HepG2 (cell line): ENCODE data around the gene MAP2K2. TPM values are rescaled to one million over a fixed set of nuclear protein-coding genes. Genes with fewer than 3 reads are reported as not detected.

Experiments used
- ZBTB7A ChIP-seq: sonication (generic); formaldehyde crosslinking; IDR thresholded peaks from 2 replicates; pipeline ENCODE4 v1.8.0; 2022; ENCODE audit warnings: mild to moderate bottlenecking, missing genetic modification reagents
- ZSCAN20 ChIP-seq: sonication (generic); formaldehyde crosslinking; IDR thresholded peaks from 2 replicates; pipeline ENCODE4 v1.4.0; 2020; ENCODE audit warnings: missing genetic modification reagents, mild to moderate bottlenecking, borderline replicate concordance
- polyA plus RNA-seq, 8 experiments: library from polyadenylated mRNA; depleted of rRNA in 3 of 8; stranded (reverse) in 7 of 8; unstranded in 1 of 8; fragments of >200 nt; fragmentation: Illumina TruSeq in 4 of 8; extraction: Trizol in 4 of 8; gene quantifications; 2 replicates each; pipeline versions ENCODE4 v1.2.1 to v1.2.3, GENCODE V29; 2011 to 2016; ENCODE audit warnings: low read depth in 4 of 8, missing spikeins in 1 of 8, mixed read lengths in 1 of 8; ENCODE audit not compliant: insufficient read depth in 1 of 8
- total RNA-seq, 5 experiments: library from RNA; depleted of rRNA; stranded (reverse); fragments of >200 nt; fragmentation: Illumina TruSeq; extraction: Trizol; gene quantifications; 2 replicates each; pipeline ENCODE4 v1.2.3, GENCODE V29; 2016; ENCODE audit warnings: low read depth in 1 of 5
- TF ChIP-seq, protein P1 (sequence below): sonication (generic); formaldehyde crosslinking; IDR thresholded peaks from 2 replicates; pipeline ENCODE4 v1.9.0; 2021; ENCODE audit warnings: missing genetic modification reagents, borderline replicate concordance
- TF ChIP-seq, protein P2 (sequence below): sonication (generic); formaldehyde crosslinking; IDR thresholded peaks from 2 replicates; pipeline ENCODE4 v1.9.0; 2021; ENCODE audit warnings: missing genetic modification reagents, borderline replicate concordance
- TF ChIP-seq, protein P3 (sequence below): sonication (generic); formaldehyde crosslinking; IDR thresholded peaks from 2 replicates; pipeline ENCODE4 v1.4.0; 2020; ENCODE audit warnings: mild to moderate bottlenecking, missing genetic modification reagents
- TF ChIP-seq, protein P4 (sequence below): IDR thresholded peaks from 2 replicates; pipeline ENCODE4 v1.6.1; 2016; ENCODE audit warnings: missing compliant biosample characterization, missing genetic modification reagents, borderline replicate concordance
- TF ChIP-seq, protein P5 (sequence below): sonication (generic); formaldehyde crosslinking; IDR thresholded peaks from 2 replicates; pipeline ENCODE4 v1.4.0; 2020; ENCODE audit warnings: missing genetic modification reagents
- TF ChIP-seq, protein P6 (sequence below): sonication (generic); formaldehyde crosslinking; IDR thresholded peaks from 2 replicates; pipeline ENCODE4 v1.4.0; 2020; ENCODE audit warnings: mild to moderate bottlenecking, missing genetic modification reagents, borderline replicate concordance
- TF ChIP-seq, protein P7 (sequence below): sonication (generic); formaldehyde crosslinking; IDR thresholded peaks from 2 replicates; pipeline ENCODE4 v1.4.0; 2020; ENCODE audit warnings: mild to moderate bottlenecking, missing genetic modification reagents
- TF ChIP-seq, protein P8 (sequence below): sonication (generic); formaldehyde crosslinking; IDR thresholded peaks from 2 replicates; pipeline ENCODE4 v1.4.0; 2020; ENCODE audit warnings: missing genetic modification reagents

MAP2K2 gene
- total and polyA plus RNA-seq, 2 of the 13 experiments (the other 11 are each of a cell fraction or from before 2014, with no cell fraction given): 70.3 to 80.9 TPM

DNA sequence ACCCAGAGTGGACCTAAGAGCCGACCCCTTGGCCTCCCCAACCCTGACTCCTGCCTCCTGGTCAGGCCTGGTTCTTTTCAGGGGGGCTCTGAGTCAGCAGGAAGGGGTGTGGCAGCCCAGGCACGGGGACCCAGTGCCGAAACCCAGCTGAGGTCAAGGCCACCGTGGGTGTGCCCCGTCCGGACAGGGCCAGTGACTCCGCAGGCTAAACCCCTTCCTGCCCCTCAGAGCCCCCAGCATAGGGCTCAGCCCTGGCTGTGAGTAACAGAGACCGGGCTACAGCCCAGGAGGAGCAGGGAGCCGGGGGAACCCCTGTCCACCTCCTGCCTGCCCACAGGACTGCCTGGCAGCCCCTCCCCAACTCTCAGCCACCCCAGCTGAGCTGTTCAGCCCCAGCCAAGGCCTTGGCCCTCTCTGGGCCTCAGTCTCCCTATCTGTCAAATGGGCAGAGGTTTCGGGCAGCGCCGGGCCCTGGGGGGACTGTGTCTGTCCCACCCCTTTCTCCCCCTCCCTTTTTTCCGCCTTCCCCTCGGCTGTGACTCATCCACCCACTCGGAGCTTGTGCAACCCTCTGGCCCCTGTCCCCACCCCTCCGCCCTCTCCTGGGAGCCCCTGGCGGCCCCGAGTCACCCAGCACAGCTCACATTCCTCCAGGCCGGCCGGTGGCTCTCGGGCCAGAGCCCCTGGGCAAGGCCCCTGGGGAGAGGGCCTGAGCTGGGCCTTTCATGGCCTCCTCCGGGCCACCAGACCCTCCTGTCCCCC, 65.8 kb downstream of the MAP2K2 start (continued):
- TF ChIP-seq, protein P1, sequence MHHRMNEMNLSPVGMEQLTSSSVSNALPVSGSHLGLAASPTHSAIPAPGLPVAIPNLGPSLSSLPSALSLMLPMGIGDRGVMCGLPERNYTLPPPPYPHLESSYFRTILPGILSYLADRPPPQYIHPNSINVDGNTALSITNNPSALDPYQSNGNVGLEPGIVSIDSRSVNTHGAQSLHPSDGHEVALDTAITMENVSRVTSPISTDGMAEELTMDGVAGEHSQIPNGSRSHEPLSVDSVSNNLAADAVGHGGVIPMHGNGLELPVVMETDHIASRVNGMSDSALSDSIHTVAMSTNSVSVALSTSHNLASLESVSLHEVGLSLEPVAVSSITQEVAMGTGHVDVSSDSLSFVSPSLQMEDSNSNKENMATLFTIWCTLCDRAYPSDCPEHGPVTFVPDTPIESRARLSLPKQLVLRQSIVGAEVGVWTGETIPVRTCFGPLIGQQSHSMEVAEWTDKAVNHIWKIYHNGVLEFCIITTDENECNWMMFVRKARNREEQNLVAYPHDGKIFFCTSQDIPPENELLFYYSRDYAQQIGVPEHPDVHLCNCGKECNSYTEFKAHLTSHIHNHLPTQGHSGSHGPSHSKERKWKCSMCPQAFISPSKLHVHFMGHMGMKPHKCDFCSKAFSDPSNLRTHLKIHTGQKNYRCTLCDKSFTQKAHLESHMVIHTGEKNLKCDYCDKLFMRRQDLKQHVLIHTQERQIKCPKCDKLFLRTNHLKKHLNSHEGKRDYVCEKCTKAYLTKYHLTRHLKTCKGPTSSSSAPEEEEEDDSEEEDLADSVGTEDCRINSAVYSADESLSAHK (CRISPR knock-in tag): no peak
- TF ChIP-seq, protein P2, sequence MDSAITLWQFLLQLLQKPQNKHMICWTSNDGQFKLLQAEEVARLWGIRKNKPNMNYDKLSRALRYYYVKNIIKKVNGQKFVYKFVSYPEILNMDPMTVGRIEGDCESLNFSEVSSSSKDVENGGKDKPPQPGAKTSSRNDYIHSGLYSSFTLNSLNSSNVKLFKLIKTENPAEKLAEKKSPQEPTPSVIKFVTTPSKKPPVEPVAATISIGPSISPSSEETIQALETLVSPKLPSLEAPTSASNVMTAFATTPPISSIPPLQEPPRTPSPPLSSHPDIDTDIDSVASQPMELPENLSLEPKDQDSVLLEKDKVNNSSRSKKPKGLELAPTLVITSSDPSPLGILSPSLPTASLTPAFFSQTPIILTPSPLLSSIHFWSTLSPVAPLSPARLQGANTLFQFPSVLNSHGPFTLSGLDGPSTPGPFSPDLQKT (CRISPR knock-in tag): no peak
- TF ChIP-seq, protein P3, sequence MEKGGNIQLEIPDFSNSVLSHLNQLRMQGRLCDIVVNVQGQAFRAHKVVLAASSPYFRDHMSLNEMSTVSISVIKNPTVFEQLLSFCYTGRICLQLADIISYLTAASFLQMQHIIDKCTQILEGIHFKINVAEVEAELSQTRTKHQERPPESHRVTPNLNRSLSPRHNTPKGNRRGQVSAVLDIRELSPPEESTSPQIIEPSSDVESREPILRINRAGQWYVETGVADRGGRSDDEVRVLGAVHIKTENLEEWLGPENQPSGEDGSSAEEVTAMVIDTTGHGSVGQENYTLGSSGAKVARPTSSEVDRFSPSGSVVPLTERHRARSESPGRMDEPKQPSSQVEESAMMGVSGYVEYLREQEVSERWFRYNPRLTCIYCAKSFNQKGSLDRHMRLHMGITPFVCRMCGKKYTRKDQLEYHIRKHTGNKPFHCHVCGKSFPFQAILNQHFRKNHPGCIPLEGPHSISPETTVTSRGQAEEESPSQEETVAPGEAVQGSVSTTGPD (CRISPR knock-in tag): peak; percentile 19; the same call in 1 of the 2 replicates
- TF ChIP-seq, protein P4, sequence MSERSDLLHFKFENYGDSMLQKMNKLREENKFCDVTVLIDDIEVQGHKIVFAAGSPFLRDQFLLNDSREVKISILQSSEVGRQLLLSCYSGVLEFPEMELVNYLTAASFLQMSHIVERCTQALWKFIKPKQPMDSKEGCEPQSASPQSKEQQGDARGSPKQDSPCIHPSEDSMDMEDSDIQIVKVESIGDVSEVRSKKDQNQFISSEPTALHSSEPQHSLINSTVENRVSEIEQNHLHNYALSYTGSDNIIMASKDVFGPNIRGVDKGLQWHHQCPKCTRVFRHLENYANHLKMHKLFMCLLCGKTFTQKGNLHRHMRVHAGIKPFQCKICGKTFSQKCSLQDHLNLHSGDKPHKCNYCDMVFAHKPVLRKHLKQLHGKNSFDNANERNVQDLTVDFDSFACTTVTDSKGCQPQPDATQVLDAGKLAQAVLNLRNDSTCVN (CRISPR knock-in tag): no peak
- TF ChIP-seq, protein P5, sequence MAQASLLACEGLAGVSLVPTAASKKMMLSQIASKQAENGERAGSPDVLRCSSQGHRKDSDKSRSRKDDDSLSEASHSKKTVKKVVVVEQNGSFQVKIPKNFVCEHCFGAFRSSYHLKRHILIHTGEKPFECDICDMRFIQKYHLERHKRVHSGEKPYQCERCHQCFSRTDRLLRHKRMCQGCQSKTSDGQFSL (CRISPR knock-in tag): peak; percentile 50; the same call in 1 of the 2 replicates
- TF ChIP-seq, protein P6, sequence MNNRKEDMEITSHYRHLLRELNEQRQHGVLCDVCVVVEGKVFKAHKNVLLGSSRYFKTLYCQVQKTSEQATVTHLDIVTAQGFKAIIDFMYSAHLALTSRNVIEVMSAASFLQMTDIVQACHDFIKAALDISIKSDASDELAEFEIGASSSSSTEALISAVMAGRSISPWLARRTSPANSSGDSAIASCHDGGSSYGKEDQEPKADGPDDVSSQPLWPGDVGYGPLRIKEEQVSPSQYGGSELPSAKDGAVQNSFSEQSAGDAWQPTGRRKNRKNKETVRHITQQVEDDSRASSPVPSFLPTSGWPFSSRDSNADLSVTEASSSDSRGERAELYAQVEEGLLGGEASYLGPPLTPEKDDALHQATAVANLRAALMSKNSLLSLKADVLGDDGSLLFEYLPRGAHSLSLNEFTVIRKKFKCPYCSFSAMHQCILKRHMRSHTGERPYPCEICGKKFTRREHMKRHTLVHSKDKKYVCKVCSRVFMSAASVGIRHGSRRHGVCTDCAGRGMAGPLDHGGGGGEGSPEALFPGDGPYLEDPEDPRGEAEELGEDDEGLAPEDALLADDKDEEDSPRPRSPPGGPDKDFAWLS: 0 out of 2 replicates have a peak, but pooled peaks have one; percentile 58
- TF ChIP-seq ZBTB7A: peak; percentile 79
- TF ChIP-seq ZSCAN20: 0 out of 2 replicates have a peak, but pooled peaks have one; percentile 28
- TF ChIP-seq, protein P7, sequence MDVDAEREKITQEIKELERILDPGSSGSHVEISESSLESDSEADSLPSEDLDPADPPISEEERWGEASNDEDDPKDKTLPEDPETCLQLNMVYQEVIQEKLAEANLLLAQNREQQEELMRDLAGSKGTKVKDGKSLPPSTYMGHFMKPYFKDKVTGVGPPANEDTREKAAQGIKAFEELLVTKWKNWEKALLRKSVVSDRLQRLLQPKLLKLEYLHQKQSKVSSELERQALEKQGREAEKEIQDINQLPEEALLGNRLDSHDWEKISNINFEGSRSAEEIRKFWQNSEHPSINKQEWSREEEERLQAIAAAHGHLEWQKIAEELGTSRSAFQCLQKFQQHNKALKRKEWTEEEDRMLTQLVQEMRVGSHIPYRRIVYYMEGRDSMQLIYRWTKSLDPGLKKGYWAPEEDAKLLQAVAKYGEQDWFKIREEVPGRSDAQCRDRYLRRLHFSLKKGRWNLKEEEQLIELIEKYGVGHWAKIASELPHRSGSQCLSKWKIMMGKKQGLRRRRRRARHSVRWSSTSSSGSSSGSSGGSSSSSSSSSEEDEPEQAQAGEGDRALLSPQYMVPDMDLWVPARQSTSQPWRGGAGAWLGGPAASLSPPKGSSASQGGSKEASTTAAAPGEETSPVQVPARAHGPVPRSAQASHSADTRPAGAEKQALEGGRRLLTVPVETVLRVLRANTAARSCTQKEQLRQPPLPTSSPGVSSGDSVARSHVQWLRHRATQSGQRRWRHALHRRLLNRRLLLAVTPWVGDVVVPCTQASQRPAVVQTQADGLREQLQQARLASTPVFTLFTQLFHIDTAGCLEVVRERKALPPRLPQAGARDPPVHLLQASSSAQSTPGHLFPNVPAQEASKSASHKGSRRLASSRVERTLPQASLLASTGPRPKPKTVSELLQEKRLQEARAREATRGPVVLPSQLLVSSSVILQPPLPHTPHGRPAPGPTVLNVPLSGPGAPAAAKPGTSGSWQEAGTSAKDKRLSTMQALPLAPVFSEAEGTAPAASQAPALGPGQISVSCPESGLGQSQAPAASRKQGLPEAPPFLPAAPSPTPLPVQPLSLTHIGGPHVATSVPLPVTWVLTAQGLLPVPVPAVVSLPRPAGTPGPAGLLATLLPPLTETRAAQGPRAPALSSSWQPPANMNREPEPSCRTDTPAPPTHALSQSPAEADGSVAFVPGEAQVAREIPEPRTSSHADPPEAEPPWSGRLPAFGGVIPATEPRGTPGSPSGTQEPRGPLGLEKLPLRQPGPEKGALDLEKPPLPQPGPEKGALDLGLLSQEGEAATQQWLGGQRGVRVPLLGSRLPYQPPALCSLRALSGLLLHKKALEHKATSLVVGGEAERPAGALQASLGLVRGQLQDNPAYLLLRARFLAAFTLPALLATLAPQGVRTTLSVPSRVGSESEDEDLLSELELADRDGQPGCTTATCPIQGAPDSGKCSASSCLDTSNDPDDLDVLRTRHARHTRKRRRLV (CRISPR knock-in tag): peak; percentile 11; the same call in 1 of the 2 replicates
- TF ChIP-seq, protein P8, sequence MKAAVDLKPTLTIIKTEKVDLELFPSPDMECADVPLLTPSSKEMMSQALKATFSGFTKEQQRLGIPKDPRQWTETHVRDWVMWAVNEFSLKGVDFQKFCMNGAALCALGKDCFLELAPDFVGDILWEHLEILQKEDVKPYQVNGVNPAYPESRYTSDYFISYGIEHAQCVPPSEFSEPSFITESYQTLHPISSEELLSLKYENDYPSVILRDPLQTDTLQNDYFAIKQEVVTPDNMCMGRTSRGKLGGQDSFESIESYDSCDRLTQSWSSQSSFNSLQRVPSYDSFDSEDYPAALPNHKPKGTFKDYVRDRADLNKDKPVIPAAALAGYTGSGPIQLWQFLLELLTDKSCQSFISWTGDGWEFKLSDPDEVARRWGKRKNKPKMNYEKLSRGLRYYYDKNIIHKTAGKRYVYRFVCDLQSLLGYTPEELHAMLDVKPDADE: peak; percentile 82; the same call in 1 of the 2 replicates
